Upper lobe of left lung (tissue), 6 donors: ENCODE results near the gene ATN1. TPM values are rescaled to one million over a fixed set of nuclear protein-coding genes. Genes with fewer than 3 reads are reported as not detected.

Experiments
- ATAC-seq, 2 donors: fragments of 200-7000 bp; cut with Tn5 transposase; one replicate each; pipeline ENCODE4 v1.9.1; 2022; ENCODE audit warnings: mild to moderate bottlenecking in 2 of 2, moderate library complexity in 2 of 2; ENCODE audit not compliant: low FRiP score in 2 of 2
- DNase-seq, 2 donors: peaks; one replicate each; pipeline ENCODE4 v3.0.0-alpha.2; 2019 to 2020
- H3K27ac ChIP-seq, 4 donors: fragments of 200-600 bp; sonication (generic); one replicate each; pipeline ENCODE4 v1.5.1; 2016 to 2019
- H3K27me3 ChIP-seq, 4 donors: fragments of 200-600 bp; sonication (generic); one replicate each; pipeline ENCODE4 v1.5.1; 2017 to 2019
- H3K36me3 ChIP-seq, 4 donors: fragments of 200-600 bp; sonication (generic); one replicate each; pipeline ENCODE4 v1.5.1; 2016 to 2019
- H3K4me1 ChIP-seq, 4 donors: fragments of 200-600 bp; sonication (generic); one replicate each; pipeline ENCODE4 v1.5.1; 2018 to 2019
- H3K4me3 ChIP-seq, 4 donors: fragments of 200-600 bp; sonication (generic); one replicate each; pipeline ENCODE4 v1.5.1; 2017 to 2019; ENCODE audit warnings: mild to moderate bottlenecking in 2 of 4, moderate library complexity in 1 of 4
- H3K9me3 ChIP-seq, 4 donors: fragments of 200-600 bp; sonication (generic); one replicate each; pipeline ENCODE4 v1.5.1; 2018 to 2019
- EP300 ChIP-seq, 4 donors: sonication (generic); formaldehyde crosslinking; IDR thresholded peaks; one replicate each; pipeline ENCODE4 v1.5.1; 2017; ENCODE audit warnings: antibody characterized with exemption in 4 of 4, control low read depth in 2 of 4
- POLR2A ChIP-seq, 4 donors: fragments of 450-650 bp; IDR thresholded peaks; one replicate each; pipeline ENCODE4 v1.5.1; 2016 to 2017; ENCODE audit warnings: antibody characterized with exemption in 4 of 4, mild to moderate bottlenecking in 2 of 4
- POLR2AphosphoS5 ChIP-seq, 2 donors: sonication (generic); formaldehyde crosslinking; IDR thresholded peaks; one replicate each; pipeline ENCODE4 v1.5.1; 2017; ENCODE audit warnings: antibody characterized with exemption in 2 of 2
- WGBS, 2 donors: methylation state at CpG; one replicate each; pipeline ENCODE4 v1.1.5; 2017 to 2018; 5-methylcytosine and 5-hydroxymethylcytosine counted together
- total RNA-seq, 6 donors: library from RNA; depleted of rRNA in 4 of 6; stranded (reverse); fragments of >200 nt in 4 of 6; gene quantifications; one replicate each; pipeline versions ENCODE4 v1.1.0 to v1.2.1, GENCODE V29; 2016 to 2021
- TF ChIP-seq, protein P1 (sequence below), 6 experiments: fragments of 450-650 bp in 4 of 6; fragments of 200-600 bp in 2 of 6; sonication (generic) in 2 of 6; IDR thresholded peaks; one replicate each; pipeline ENCODE4 v1.5.1; 2016 to 2019; ENCODE audit warnings: antibody characterized with exemption in 6 of 6
- donor health status: DM: no; HTN: no; CAD: no; lungs with moderate emphysema.
- donor health status: DM: no; HTN: yes; CAD: no; lungs with severe emphysema.

Gene ATN1
- total RNA-seq, 6 donors from 2014 or later, result 74.7 to 321 (median 133) TPM

DNA sequence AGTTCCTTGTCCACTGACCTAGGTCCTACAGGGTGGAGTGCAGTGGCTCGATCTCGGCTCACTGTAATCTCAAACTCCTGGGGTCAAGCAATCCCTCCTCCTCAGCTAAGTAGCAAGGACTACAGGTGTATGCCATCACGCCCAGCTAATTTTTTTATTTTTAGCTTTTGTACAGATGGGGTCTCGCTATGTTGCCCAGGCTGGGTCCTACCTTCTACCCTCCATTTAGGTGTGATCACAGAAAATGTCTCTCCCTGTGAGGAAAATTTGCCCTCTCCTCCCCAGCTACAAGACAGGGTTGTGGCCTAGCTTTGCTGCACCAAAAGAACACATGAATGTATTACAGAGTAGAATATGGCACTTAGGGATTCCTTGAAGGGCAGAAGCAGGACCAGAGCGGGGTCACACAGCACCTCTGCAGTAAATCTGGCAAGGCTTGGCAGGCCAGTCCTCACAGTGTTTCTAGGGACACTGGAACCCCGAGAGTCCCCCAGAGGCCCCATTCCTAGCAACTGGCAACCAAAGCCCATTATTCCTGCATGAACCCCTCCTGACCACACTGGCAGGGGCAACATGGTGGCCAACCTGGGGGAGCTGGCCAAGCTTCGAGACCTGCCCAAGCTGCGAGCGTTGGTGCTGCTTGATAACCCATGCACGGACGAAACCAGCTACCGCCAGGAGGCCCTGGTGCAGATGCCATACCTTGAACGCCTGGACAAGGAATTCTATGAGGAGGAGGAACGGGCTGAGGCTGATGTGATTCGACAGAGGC lies 15.4 kb upstream of the ATN1 start:
- ATAC-seq, result no peak
- 90 to 91% methylated on average over 15 of the region's 15 CpGs for WGBS, 2 donors

GRCh38 chr12:6914246-6914946 lies 13.4 kb upstream of the ATN1 start, which contains the start of gene ENO2:
Gene ENO2, plus strand, starts transcription at chr12:6914580. Its CDS starts 1,253 bp downstream, at chr12:6915833.
- peak within 1 kb of the TSS; percentile 61 to 82 (median 76) for H3K27ac ChIP-seq
- peaks cover 0 to 22% (median 7%) of the 10 kb centered on the region in 4 donors for H3K36me3 ChIP-seq
- peak; percentile 81 to 94 for ATAC-seq
- no peaks in the 10 kb centered on the region for H3K9me3 ChIP-seq
- peak within 1 kb of the TSS; percentile 69 to 81 (median 78) for H3K4me3 ChIP-seq
- whole genome bisulfite sequencing, 2 donors, result 0 to 1% methylated on average over 22 to 41 of the region's 68 CpGs
- H3K4me1 ChIP-seq, result peaks cover 16 to 24% (median 17%) of the 10 kb centered on the region in 4 donors
- DNase-seq, result peak; percentile 82 to 95
- H3K27me3 ChIP-seq, result no peaks in the 10 kb centered on the region
- no peak for TF ChIP-seq EP300 (IDR thresholded peaks at IDR 0.05)
- peak in 2 of 4 donors; percentile 16 to 59 for TF ChIP-seq POLR2A (IDR thresholded peaks at IDR 0.05)
- TF ChIP-seq, protein P1, sequence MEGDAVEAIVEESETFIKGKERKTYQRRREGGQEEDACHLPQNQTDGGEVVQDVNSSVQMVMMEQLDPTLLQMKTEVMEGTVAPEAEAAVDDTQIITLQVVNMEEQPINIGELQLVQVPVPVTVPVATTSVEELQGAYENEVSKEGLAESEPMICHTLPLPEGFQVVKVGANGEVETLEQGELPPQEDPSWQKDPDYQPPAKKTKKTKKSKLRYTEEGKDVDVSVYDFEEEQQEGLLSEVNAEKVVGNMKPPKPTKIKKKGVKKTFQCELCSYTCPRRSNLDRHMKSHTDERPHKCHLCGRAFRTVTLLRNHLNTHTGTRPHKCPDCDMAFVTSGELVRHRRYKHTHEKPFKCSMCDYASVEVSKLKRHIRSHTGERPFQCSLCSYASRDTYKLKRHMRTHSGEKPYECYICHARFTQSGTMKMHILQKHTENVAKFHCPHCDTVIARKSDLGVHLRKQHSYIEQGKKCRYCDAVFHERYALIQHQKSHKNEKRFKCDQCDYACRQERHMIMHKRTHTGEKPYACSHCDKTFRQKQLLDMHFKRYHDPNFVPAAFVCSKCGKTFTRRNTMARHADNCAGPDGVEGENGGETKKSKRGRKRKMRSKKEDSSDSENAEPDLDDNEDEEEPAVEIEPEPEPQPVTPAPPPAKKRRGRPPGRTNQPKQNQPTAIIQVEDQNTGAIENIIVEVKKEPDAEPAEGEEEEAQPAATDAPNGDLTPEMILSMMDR (IDR thresholded peaks at IDR 0.05), result peak in 1 of 6 experiments; percentile 5

More for the DNA sequence above, 15.4 kb upstream of the ATN1 start:
- DNase-seq, result no peak
- Histone ChIP-seq H3K27me3 (no peaks in the 10 kb centered on the region), H3K36me3 (peaks cover 0 to 13% (median 1%) of the 10 kb centered on the region in 4 donors), H3K27ac (no peak overlapping the region), H3K4me3 (no peak overlapping the region), H3K4me1 (peaks cover 16 to 24% (median 17%) of the 10 kb centered on the region in 4 donors), H3K9me3 (no peaks in the 10 kb centered on the region)
- TF ChIP-seq EP300 (IDR thresholded peaks at IDR 0.05) (no peak), POLR2AphosphoS5 (IDR thresholded peaks at IDR 0.05) (no peak), POLR2A (IDR thresholded peaks at IDR 0.05) (no peak)
- TF ChIP-seq, protein P1 (IDR thresholded peaks at IDR 0.05), result no peak

- TF ChIP-seq POLR2AphosphoS5 (IDR thresholded peaks at IDR 0.05) (no peak), EP300 (IDR thresholded peaks at IDR 0.05) (no peak), POLR2A (IDR thresholded peaks at IDR 0.05) (no peak)
- TF ChIP-seq, protein P1 (IDR thresholded peaks at IDR 0.05), result no peak
- Histone ChIP-seq H3K4me3 (peak overlapping the region; percentile 69 to 81 (median 78)), H3K4me1 (peaks cover 16 to 24% (median 17%) of the 10 kb centered on the region in 4 donors), H3K27me3 (no peaks in the 10 kb centered on the region), H3K27ac (peak overlapping the region; percentile 61 to 82 (median 76)), H3K9me3 (no peaks in the 10 kb centered on the region), H3K36me3 (peaks cover 0 to 25% (median 10%) of the 10 kb centered on the region in 4 donors)
- no peak for DNase-seq
- ATAC-seq, result peak in 1 of 2 donors; percentile 34
- 24 to 29% methylated on average over 28 of the region's 29 CpGs for WGBS, 2 donors
These were observed 12.6 kb upstream of the ATN1 start for GRCh38 chr12:6914947-6915788.

DNA sequence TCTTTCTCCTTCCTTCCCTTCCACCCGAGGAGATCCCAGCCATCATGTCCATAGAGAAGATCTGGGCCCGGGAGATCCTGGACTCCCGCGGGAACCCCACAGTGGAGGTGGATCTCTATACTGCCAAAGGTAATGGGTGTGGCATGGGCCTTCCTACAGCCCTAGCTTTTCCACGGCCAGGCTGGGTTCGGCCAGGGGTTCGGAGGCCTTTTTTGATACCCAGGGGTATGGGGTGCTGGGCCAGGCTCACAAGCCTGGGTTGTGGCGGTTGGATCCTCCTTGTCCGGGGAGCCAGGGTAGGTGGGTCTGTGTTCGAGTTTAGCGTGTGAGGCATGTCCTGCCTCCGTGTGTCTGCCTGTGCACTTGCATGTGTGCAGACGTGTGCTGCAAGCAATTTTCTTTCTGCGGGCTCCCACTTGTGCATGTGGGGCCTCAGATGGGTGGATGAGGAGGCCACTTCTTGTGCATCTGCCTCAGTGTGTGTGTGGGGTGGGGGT lies 11.9 kb upstream of the ATN1 start:
- ATAC-seq (no peak), DNase-seq (no peak)
- H3K36me3 ChIP-seq, result peaks cover 0 to 25% (median 10%) of the 10 kb centered on the region in 4 donors
- no peaks in the 10 kb centered on the region for H3K27me3 ChIP-seq
- peaks cover 16 to 24% (median 17%) of the 10 kb centered on the region in 4 donors for H3K4me1 ChIP-seq
- H3K4me3 ChIP-seq, result no peak overlapping the region
- H3K9me3 ChIP-seq, result no peaks in the 10 kb centered on the region
- 78 to 86% methylated on average over 10 to 13 of the region's 14 CpGs for WGBS, 2 donors
- TF ChIP-seq POLR2AphosphoS5 (IDR thresholded peaks at IDR 0.05) (no peak), POLR2A (IDR thresholded peaks at IDR 0.05) (no peak), EP300 (IDR thresholded peaks at IDR 0.05) (no peak)
- TF ChIP-seq, protein P1 (IDR thresholded peaks at IDR 0.05), result no peak
- no peak overlapping the region for H3K27ac ChIP-seq
